Activated gamma-delta T cell treated with anti-CD3 and anti-CD28 coated beads, Interleukin-2, amount 50 U/mL, for 16 hours (primary cell): ENCODE measurements around the gene NUSAP1.
A peak's percentile ranks its signal among the peaks of the same experiment; 100 is the strongest.
"Not testable (repeated sequence)": the region's sequence is repeated elsewhere in the genome, so short reads cannot be mapped to it uniquely, and the experiment has no call there.

Source experiments
- DNase-seq: peaks from one replicate; pipeline ENCODE4 v3.0.0-alpha.2; 2020; ENCODE audit warnings: low read depth

The NUSAP1 gene

DNA sequence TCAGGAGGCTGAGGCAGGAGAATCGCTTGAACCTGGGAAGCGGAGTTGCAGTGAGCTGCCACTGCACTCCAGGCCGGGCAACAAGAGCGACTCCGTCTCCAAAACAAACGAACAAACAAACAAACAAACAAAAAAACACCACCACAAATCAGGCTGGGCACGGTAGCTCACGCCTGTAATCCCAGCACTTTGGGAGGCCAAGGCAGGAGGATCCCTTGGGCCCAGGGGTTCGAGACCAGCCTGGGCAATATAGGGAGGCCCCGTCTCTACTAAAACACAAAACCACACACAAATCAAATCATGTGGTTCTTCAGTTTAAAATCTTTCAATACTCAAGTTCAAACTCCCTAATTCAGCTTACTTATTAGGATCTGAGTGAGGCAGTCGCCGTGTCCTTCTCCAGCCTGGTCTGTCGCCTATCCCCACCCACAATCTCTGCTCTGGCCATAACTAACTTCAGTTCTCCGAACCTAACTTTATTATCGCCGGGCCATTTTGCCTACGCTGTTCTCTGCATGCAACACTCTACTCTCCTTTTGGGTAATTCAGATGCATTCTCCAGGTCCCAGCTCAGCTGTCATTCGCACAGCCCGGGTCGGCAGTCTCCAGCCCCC lies 83.6 kb downstream of the NUSAP1 start:
- DNase-seq: no peak

DNA sequence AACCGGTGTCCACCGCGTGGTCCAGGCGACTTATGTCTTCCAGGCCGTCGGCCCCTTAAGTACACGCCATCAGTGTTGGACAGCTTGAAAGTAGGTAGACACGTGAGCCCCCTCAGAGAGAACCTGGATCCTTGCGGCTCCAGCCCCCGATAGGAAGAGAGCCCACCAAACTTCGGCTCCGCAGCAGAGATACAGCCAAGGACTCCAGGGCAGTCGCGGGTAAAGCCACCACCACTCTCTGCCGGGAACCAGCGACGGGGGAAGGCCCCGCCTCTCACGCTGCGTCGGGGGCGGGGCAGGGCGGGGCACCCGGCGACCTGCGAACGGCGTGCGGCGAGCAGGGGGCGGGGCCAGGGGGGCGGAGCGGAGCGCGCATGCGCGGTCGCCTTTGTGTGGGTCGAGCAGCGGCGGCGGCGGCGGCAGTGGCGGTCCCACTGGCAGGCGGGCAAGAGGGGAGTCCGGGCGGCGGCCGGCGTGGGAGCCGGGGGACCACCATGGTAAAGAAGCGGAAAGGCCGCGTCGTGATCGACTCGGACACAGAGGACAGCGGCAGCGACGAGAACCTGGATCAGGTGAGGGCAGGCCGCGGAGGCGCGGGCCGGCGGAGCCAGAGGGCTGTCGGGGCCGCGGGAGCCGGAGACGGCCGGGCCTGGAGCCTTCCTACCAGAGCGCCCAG lies 84.2 kb downstream of the NUSAP1 start, which contains the start of gene RTF1:
Gene RTF1, plus strand, starts transcription at position 354 of the 676 bp plus-strand sequence. Its CDS starts 21 bp downstream, at position 375.
- DNase-seq: peak; percentile 97

DNA sequence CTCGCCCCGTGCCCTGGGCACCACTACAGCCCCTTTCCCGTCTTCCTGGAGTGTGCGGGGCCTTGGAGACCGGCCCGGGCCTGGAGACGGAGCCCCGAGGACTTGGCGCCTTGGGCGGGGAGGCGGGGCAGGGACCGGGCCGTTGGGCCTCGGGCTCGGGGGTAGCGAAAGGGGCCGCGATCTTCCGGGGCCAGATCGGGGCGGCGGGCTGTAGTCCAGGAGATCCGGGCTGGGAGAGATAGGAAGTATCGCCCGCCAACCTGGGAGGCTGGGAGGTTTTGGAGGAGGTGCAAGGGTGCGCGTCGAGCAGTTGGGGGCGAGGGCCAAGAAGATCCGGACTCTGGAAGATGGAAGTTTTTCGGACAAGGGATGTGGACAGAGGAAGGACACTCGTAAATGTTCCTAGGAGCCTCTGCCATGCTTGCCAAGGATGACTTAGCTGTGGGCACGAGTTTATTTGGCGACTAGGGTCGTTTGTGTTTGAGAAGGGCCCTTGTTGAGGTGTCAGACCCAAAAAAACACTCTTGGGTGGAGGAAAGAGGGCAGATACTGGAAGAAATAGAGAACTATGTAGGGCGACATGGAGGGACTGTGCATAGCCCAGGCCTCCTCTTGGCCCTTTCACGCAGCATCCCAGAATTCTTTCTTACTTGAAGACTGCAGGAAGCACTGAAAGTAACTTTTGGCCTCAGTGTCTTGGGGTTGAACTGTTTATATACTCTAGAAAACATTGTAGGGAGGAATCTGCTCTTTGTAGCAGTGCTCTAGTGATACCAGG lies 84.9 kb downstream of the NUSAP1 start:
- no peak for DNase-seq

DNA sequence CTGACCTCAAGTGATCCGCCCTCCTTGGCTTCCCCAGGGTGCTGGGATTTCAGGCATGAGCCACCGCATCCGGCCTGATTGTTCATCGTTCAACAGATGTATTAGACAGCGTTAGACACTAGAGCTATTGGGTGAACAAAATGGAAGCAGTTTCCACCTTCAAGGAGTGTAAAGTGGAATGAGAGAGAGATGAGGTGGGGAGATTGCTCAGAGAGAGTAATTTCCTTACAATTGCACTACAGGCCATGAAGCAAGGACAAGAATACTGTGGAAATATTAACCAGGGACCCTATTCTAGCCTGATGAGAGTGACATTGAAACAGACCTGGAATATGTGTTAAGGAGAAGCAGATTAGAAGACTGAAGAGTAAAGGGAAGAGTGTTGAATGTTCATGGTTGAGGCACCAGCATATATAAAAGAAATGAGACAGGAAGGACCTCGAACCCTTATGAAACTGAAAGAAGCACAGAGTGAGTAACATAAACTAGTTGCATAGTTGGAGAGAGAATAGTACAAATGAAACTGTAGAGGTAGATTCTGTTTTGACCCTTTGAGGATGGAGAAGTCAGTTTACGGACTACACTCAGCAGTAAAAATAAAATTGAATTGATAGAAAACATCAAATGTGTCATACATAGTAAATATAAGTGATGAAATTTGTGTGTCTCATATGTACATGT lies 91.4 kb downstream of the NUSAP1 start:
- no peak for DNase-seq

DNA sequence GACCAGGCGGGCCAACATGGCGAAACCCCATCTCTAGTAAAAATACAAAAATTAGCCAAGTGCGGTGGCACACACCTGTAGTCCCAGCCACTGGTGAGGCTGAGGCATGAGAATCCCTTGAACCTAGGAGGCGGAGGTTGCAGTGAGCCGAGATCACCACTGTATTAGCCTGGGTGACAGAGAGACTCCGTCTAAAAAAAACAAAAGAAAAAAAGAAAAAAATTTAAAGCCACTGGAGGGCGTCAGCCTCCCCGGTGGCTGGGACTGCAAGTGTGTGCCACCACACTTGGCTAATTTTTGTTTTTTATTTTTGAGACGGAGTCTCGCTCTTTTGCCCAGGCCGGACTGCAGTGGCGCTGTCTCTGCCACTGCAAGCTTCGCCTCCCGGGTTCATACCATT lies 92.1 kb downstream of the NUSAP1 start:
- DNase-seq: no peak

DNA sequence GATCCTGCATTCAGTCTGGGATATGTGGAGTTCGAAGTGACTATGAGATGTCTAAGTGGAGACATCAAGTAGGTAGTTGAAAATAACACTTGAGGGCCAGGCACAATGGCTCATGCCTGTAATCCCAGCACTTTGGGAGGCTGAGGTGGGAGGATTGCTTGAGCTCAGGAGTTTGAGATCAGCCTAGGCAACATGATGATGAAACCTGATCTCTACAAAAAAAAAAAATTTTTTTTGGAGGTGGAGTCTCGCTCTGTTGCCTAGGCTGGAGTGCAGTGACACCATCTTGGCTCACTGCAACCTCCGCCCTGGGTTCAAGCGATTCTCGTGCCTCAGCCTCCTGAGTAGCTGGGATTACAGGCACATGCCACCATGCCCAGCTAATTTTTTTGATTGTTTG lies 93.2 kb downstream of the NUSAP1 start:
- not testable (repeated sequence) for DNase-seq

DNA sequence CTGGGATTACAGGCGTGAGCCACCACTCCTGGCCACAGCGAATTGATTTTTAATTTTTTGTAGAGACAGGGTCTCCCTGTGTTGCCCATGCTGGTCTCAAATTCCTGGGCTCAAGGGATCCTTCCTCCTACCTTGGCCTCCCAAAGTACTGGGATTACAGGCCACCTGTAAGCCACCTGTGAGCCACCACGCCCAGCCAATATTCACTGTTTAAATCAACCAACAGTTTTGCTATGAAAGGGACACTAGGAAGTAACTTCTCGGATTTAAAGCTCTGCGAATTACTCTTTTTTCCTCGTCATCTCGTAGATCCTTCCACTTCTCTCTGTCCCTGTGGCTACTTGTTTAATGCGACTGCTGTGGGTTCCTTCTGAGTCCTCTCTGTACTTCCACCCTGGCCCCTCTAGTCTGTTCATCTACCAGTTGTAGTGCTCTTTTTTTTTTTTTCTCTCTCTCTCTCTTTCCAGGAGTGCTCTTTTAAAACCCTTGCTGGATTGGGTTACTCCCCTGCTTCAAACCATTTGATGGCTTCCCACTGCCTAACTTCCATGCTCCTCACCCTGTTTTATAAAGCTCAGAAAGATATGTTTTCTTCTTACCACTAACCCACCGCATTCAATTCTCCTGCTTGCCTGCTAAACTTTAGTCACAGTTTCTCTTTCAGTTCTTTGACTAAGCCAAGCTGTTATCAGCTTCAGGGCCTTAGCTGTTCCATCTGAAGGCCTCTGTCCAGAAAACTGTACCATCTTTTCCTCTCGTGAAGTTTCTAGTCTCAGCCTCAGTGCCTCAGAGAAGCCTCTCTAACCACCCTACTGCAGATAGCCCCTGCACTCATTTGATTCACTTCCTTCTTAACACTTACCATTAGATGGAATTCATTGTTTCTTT lies 96.6 kb downstream of the NUSAP1 start:
- no peak for DNase-seq
